ENCODE data around the gene ZNF175.
"Not testable (repeated sequence)": the region's sequence is repeated elsewhere in the genome, so short reads cannot be mapped to it uniquely, and the experiment has no call there.

Gene ZNF175

GRCh38 chr19:51626675-51627074 lies 55.6 kb downstream of the ZNF175 start:
- Histone ChIP-seq H3K36me3 (peaks cover 67% of the 10 kb centered on the region), H3K27ac (peak overlapping the region; percentile 87), H3K27me3 (no peaks in the 10 kb centered on the region), H3K4me1 (ENCODE audit: control insufficient read depth in 1 of 2, insufficient read depth in 1 of 2, low read depth in 1 of 2, low read length in 1 of 2) (peaks cover 57 to 84% of the 10 kb centered on the region in 2 experiments), H3K9me3 (no peaks in the 10 kb centered on the region), H3K4me3 (ENCODE audit: low read depth in 1 of 2, low read length in 1 of 2) (peak overlapping the region; percentile 67 to 76)
- TF ChIP-seq, protein P1, sequence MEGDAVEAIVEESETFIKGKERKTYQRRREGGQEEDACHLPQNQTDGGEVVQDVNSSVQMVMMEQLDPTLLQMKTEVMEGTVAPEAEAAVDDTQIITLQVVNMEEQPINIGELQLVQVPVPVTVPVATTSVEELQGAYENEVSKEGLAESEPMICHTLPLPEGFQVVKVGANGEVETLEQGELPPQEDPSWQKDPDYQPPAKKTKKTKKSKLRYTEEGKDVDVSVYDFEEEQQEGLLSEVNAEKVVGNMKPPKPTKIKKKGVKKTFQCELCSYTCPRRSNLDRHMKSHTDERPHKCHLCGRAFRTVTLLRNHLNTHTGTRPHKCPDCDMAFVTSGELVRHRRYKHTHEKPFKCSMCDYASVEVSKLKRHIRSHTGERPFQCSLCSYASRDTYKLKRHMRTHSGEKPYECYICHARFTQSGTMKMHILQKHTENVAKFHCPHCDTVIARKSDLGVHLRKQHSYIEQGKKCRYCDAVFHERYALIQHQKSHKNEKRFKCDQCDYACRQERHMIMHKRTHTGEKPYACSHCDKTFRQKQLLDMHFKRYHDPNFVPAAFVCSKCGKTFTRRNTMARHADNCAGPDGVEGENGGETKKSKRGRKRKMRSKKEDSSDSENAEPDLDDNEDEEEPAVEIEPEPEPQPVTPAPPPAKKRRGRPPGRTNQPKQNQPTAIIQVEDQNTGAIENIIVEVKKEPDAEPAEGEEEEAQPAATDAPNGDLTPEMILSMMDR (IDR thresholded peaks at IDR 0.05): no peak

DNA sequence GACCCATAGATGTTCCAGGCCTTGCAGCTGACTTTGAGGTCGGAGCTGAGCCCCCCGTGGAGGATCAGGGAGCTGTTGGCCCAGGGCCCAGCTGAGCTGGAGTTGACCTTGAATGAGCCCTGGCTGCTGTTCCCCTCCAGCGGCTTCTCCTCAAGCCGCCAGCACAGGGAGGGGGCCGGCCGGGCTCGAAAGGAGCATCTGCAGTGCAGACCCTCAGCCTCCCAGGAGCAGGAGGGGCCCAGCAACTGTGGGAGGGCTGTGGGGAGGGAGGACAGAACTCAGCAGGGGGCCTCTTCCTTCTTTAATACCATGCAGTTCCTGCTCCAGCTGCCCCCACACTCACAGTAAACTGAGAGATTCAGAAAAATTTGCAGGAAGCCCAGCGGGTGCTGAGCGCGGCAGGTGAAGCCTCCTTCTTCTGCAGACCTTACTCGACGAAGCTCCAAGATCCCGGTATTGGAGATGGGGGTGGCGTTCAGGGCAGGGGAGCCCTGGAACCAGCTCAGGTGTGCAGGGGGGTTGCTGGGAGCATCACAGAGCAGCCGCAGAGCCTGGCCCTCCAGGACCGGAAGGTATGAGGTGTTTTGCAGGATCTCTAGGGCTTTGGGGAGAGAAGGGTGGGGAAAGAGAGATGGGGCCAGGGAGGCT lies 56.5 kb downstream of the ZNF175 start:
- Histone ChIP-seq H3K9me3 (no peaks in the 10 kb centered on the region), H3K36me3 (peaks cover 62% of the 10 kb centered on the region), H3K4me3 (ENCODE audit: low read depth in 1 of 2, low read length in 1 of 2) (peak overlapping the region; percentile 67 to 76), H3K27ac (peak overlapping the region; percentile 87), H3K27me3 (no peaks in the 10 kb centered on the region), H3K4me1 (ENCODE audit: control insufficient read depth in 1 of 2, insufficient read depth in 1 of 2, low read depth in 1 of 2, low read length in 1 of 2) (peaks cover 48 to 84% of the 10 kb centered on the region in 2 experiments)
- TF ChIP-seq, protein P1 (IDR thresholded peaks at IDR 0.05): no peak

- H3K4me3 ChIP-seq (ENCODE audit: low read depth in 1 of 2, low read length in 1 of 2): peak overlapping the region; percentile 67 to 76
- H3K9me3 ChIP-seq: no peaks in the 10 kb centered on the region
- H3K27ac ChIP-seq: peak overlapping the region; percentile 87
- H3K4me1 ChIP-seq (ENCODE audit: control insufficient read depth in 1 of 2, insufficient read depth in 1 of 2, low read depth in 1 of 2, low read length in 1 of 2): peaks cover 45 to 83% of the 10 kb centered on the region in 2 experiments
- no peaks in the 10 kb centered on the region for H3K27me3 ChIP-seq
- H3K36me3 ChIP-seq: peaks cover 55% of the 10 kb centered on the region
- TF ChIP-seq, protein P1 (IDR thresholded peaks at IDR 0.05): no peak
Measured at GRCh38 chr19:51628153-51628939, 57.3 kb downstream of the ZNF175 start.

DNA sequence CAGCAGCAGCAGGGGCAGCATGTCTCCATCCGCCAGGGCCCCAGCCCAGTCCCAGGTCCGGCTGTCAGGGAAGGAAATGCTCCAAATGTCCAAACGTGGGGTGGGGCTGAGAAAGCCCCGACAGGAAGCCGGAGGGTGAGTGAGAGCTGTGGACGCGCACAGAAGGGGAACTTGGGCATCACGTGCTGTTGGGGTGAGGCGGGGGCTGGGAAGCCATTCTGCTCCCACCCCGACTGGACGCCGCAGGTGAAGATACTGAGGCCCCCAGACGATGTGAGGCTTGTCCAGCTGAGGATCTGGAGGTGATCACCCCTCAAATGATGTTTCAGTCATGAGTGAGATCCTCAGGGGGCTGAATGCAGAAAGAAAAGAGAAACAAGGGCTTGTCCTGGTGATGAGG lies 59.2 kb downstream of the ZNF175 start, which contains the start of gene SIGLEC5:
SIGLEC5 (minus strand) TSS at position 87 of the 400 bp plus-strand sequence; CDS start at position 21, 66 bp downstream.
- peak within 1 kb of the TSS; percentile 93 for H3K27ac ChIP-seq
- H3K36me3 ChIP-seq: peaks cover 36% of the 10 kb centered on the region
- H3K27me3 ChIP-seq, H3K9me3 ChIP-seq: not testable (repeated sequence)
- H3K4me3 ChIP-seq (ENCODE audit: low read depth in 1 of 2, low read length in 1 of 2): peak within 1 kb of the TSS; percentile 67 to 76
- H3K4me1 ChIP-seq (ENCODE audit: control insufficient read depth in 1 of 2, insufficient read depth in 1 of 2, low read depth in 1 of 2, low read length in 1 of 2): peaks cover 39 to 83% of the 10 kb centered on the region in 2 experiments

GRCh38 chr19:51632126-51632525 lies 61.0 kb downstream of the ZNF175 start:
- H3K36me3 ChIP-seq: peaks cover 18% of the 10 kb centered on the region
- peak overlapping the region; percentile 93 for H3K27ac ChIP-seq
- H3K9me3 ChIP-seq: no peaks in the 10 kb centered on the region
- H3K4me3 ChIP-seq (ENCODE audit: low read depth in 1 of 2, low read length in 1 of 2): no peak overlapping the region
- TF ChIP-seq, protein P1 (IDR thresholded peaks at IDR 0.05): no peak
- H3K27me3 ChIP-seq: no peaks in the 10 kb centered on the region
- peaks cover 21 to 84% of the 10 kb centered on the region in 2 experiments for H3K4me1 ChIP-seq (ENCODE audit: control insufficient read depth in 1 of 2, insufficient read depth in 1 of 2, low read depth in 1 of 2, low read length in 1 of 2)
